GM19372 (cell line): ENCODE measurements around the gene UBAP2.
"Not testable (repeated sequence)": the region's sequence is repeated elsewhere in the genome, so short reads cannot be mapped to it uniquely, and the experiment has no call there.

Source experiments
- ATAC-seq: cut with Tn5 transposase; IDR thresholded peaks from one replicate; pipeline ENCODE4 v1.9.1; 2021; ENCODE audit warnings: mild to moderate bottlenecking, low read depth, moderate library complexity; ENCODE audit not compliant: unreplicated experiment

Gene UBAP2

DNA sequence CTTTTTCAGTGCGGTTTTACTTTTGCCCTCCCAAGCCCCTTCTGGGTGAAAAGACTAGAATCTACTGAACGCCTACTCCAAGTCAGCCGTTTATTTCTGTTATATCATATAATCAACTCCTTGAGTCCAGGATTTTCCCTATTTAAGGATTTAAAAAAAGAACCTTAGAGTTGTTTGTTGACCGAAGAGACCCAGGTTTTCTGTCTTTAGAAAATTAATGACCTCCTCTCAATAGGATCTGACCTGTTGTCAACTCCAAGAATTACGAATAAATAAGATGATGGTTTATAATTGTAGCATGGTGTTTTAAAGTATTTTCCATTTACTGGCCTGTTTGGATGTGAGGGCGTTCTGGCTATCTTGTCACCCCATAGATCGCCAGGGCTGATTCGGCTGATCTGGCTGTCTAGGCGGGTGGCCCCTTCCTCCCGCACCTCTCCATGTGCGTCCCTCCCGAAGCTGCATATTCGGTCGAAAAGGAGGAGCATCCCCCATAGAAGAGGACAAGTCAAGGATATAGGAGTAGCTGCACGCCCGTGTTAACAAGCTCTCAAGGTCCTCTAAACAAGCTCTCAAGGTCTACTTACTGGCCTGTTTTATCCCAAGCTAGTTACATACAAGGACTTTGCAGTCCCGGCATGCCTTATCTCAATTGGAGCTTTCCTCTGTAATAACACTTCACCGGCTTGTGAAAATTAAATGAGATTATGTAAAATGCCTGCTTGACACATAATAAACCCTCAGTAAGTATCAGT is 1.1 kb upstream of the UBAP2 start:
- ATAC-seq: no peak

DNA sequence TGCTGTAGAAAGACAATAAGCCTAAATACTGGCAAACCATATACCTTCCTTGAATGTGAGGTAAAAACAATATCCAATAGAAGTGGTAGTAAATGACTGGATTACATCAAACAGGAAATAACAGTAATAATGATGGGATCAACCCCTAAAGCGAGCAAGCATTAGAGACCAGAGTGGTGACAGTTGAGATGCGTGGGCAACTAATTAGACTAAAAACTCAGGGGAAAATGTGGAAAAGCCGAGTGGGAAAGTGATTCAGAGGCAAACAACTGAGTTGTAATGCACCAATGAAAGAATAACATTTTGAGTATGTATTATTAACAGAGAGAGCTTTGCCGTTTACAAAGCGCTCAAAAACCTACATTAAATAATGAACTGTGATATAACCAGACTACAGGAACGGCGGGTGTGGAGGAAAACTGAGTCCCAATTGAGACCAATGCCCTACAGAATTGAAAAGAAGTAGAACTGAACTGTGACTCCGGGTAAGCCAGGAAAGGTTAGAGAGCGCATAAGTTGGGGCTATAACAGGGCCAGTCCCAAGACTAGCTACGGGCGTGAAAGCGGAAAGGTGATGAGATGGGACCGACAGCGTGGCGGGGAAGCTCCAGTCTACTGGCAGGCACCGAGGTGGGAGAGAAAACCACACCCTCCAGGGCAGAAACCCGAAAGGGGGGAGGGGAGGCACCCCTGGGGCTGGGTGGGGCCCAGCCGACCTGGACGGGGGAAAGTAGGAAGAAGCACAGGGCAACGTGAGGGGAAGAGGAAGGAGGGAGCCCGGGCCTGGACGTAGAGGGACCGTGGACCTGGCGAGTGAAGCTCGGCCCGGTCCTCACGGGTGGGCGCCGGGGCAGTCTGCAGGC is 592 bp downstream of the UBAP2 start:
- ATAC-seq: peak; percentile 27

DNA sequence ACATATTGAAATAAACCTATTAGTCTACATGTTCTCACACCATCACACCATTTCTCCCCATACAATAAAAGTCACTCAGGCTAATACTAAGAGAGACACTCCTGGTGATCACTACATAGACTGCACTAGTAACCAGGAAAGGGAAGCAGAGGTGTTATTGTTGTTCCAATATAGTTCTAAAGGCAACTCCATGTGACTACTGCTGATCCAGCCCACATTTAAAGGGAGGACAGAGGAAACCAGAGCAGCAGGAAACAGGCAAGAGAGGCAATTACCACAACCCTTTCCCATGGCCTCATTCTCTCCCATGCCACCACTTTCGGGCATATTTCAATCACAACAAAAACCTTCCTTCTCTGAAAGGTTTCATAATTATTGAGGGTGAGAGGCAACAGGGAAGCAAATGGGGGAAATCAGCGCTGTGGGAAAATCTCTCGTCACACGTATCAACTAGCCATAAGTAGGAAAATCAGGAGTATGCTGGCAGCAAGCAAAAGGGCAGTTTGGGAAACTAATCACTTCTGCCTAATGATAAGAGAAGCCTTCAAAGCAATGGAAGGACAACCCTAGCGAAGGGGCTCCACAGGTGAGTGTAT is 1.8 kb downstream of the UBAP2 start:
- ATAC-seq: no peak

DNA sequence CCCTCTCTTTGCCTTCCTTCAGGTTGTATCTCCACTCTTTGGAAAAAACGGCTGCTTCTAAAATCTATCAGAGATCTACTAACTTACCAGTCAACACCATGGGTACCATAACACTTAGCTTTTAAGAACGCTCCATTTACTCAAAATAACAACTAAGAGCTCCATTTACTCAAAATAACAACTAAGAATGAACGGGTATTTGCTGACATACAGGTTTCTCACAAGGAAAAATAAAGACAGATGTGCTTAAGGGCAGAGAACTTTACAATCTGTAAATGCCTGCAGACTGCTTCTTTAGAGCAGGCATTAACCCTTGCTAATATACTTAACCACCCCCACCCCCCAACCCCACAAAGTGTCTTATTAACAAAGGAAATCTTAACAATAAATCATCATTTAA is 2.8 kb downstream of the UBAP2 start:
- no peak for ATAC-seq

DNA sequence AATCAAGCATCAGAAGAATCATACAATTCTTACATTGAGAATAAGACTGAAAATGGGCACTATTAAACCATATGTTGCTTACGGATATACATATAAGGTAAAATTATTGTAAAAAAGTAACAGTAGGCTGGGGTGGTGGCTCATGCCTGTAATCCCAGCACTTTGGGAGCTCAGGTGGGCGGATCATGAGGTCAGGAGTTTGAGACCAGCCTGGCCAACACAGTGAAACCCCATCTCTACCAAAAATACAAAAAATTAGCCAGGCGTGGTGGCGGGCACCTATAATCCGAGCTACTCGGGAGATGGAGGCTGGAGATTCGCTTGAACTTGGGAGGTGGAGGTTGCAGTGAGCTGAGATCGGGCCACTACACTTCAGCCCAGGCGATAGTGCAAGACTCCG is 6.6 kb downstream of the UBAP2 start:
- ATAC-seq: not testable (repeated sequence)

DNA sequence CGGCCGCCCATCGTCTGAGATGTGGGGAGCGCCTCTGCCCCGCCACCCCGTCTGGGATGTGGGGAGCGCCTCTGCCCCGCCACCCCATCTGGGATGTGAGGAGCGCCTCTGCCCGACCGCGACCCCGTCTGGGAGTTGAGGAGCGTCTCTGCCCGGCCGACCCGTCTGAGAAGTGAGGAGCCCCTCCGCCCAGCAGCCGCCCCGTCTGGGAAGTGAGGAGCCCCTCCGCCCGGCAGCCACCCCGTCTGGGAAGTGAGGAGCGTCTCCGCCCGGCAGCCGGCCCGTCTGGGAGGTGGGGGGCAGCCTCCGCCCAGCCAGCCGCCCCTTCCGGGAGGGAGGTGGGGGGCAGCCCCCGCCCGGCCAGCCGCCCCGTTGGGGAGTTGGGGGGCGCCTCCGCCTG is 9.8 kb downstream of the UBAP2 start:
- ATAC-seq: not testable (repeated sequence)

DNA sequence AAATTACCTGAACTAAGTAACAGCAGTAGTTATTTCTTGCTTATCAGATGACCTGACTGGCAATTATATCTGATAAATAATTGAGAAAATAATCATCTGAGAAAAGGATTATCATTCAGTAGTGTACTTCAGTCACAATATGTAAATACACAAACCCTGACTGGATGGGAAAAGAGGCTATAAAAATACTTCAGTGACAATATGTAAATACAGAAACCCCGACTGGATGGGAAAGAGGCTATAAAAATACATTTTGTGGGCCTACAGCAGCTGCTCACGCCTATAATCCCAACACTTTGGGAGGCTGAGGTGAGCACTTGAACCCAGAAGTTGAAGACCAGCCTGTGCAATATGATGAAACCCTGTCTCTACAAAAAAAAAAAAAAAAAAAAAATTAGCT is 11.1 kb downstream of the UBAP2 start:
- ATAC-seq: no peak

DNA sequence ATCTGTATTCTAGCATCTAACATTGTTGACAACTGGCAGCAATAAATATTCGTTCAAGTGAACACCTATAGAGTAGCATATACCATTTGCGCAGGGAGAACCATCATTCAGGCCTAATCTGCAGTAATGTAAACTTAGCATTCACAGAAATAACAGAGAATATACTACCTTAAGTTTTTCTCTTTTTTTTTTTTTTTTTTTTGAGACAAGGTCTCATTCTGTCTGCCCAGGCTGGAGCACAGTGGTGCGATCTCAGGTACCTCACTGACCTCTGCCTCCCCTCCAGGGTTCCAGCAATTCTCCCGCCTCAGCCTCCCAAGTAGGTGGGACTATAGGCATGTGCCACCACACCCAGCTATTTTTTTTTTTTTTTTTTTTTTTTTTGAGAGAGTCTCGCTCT is 12.1 kb downstream of the UBAP2 start:
- ATAC-seq: no peak

DNA sequence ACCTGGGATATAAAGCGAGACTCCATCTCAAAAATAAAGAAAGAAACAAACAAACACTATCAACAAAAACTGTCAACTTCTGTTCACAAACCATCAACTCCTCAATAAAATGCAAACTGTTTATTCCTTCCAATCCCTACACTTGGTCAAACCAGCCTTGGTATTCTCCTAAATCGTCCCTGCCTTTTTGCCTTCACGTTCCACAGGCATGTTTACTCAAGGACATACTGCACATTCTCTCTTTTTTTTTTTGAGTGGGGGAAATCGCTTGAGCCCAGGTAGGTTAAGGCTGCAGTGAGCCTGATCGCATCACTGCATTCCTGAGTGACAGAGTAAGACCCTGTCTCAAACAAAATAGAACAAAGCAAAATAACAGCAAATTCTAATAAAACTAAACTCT is 13.0 kb downstream of the UBAP2 start:
- no peak for ATAC-seq

DNA sequence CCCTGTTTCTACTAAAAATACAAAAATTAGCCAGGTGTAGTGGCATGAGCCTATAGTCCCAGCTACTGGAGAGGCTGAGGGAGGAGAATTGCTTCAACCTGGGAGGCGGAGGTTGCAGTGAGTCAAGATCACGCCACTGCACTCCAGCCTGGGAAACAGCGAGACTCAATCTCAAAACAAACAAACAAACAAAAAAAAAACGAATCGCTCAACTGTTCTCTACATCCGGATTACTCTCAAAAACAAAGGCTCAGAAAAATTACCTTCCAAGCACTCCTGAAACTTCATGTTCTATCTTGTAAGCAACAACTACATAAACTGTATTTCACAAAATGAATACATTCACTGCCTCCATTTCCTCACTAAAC is 14.0 kb downstream of the UBAP2 start:
- no peak for ATAC-seq

DNA sequence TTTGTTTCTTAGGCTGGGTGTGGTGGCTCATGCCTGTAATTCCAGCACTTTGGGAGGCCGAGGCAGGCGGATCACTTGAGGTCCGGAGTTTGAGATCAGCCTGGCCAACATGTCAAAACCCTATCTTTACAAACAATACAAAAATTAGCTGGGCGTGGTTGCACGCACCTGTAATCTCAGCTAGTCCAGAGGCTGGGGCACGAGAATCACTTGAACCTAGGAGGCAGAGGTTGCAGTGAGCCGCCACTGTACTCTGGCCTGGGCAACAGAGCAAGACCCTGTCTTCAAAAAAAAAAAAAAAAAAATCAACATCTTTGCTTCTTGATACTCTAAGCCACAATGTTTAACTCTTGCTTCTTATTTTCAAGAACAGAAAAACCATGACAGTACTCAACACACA is 16.1 kb downstream of the UBAP2 start:
- no peak for ATAC-seq

DNA sequence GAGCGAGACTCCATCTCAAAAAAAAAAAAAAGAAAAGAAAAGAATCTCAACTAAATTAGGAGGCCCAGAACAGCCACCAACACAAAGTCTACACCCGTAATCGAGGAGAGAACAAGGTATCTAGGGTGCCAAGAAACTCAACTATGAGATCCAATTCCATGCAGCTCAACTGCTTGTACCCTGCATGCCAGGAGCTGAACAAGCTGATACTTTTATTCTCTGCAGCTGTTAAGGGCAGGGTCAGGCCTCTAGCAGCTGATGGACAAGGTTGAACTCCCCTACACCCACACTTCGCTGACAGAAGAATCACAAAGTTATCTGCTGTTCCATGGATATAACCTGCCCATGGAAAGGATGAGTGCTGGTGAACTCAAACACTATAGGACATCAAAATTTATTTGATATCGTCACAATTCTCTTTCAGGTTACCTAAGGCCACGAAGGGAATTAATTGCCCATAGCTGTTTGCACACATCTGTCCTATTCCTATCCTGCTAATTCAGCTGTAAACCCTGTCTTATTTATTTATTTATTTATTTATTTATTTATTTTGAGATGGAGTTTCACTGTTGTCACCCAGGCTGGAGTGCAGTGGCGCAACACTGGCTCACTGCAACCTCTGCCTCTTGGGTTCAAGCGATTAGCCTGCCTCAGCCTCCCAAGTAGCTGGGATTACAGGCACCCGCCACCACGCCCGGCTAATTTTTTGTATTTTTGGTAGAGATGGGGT is 20.7 kb downstream of the UBAP2 start:
- no peak for ATAC-seq

DNA sequence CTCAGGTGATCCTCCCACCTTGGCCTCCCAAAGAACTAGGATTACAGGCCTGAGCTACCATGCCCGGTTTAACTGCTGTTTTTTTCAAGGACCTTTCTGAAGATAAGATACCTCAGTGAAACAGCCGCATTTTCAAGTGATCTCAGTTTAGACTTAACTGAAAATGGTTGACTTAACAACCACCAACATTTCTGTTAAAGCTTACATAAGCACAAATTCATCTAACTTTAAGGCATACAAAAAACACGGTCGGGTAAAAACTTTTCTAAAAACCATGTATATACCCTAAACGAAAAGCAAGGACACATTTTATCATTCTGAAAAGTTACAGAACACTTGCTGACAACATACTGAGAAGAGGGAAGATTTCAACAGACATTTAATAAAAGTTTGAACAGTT is 22.9 kb downstream of the UBAP2 start:
- no peak for ATAC-seq

DNA sequence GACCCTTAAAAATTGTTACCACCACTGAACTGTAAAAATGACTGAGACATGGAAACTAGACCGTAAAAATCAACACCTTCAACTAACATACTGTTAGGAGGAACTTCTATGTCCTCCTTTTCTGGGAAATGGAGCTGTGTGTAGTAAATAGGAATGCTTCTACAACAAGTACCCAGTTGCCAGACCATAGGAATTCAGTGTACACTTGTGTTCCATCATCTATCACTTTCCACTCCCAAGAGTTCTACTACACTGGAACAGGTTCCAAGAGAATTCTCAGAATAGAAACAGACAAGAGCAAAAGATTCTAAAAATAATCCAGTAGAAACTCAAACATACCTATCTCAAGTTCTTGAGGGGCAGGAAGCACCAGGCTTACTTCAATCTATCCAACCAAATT is 23.6 kb downstream of the UBAP2 start:
- ATAC-seq: no peak

DNA sequence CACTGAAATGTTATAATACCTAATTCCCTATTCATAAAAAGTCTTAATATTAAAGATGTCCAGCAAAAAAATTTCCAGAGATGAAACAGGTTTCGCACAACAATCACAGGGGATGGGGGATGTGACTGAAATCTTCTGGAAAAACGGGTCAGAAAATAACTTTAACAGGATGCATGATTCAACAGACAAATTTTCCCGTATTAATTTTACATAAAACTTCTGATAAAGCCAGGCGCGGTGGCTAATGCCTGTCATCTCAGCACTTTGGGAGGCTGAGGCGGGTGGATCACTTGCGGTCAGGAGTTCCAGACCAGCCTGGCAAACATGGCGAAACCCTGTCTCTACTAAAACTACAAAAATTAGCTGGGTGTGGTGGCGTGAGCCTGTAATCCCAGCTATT is 24.2 kb downstream of the UBAP2 start:
- ATAC-seq: not testable (repeated sequence)

DNA sequence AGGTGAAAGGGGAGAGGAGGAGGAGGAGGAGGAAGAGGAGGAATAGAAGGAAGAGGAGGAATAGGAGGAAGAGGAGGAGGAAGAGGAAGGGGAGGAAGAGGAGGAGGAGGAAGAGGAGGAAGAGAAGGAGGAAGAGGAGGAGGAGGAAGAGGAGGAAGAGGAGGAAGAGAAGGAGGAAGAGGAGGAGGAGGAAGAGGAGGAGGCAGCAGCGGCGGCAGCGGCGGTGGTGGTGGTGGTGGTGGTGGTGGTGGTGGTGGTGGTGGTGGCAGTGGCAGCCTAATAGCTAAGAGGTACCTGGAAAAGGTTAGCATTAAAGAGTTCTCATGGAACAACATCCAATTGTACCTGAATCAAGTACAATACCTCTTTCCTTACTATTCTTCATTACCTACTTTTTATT is 32.5 kb downstream of the UBAP2 start:
- no peak for ATAC-seq

DNA sequence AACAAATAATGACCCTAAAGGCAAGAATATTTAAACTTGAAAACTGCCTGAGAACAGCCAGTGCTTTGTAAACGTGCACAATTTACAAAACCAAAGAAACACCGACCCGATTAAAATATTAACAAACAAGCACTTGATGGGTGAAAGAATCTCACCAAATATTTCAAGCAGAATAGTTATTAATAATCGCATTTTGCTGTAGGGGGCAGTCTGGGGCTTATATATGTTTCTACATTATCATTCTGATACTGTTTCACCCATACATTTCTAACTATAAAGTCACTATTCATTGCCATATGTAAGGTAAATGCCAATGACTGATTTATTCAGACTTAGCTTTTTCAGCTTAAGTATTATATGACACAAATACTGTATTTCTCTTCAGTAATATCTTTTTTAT is 37.7 kb downstream of the UBAP2 start:
- no peak for ATAC-seq

DNA sequence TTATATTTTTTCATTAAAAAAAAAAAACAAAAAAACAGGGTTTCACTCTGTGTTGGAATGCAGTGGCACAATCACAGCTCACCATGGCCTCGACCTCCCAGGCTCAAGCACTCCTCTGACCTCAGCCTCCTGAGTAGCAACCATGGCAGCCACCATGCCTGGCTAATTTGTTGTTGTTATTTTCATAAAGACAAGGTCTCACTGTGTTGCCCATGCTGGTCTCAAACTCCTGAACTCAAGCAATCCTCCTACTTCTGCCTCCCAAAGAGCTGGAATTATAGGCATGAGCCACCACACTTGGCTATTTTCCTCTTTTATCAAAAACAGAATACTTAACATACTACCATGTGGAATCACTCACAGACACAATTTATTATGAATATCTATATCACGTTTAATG is 46.7 kb downstream of the UBAP2 start:
- ATAC-seq: no peak

DNA sequence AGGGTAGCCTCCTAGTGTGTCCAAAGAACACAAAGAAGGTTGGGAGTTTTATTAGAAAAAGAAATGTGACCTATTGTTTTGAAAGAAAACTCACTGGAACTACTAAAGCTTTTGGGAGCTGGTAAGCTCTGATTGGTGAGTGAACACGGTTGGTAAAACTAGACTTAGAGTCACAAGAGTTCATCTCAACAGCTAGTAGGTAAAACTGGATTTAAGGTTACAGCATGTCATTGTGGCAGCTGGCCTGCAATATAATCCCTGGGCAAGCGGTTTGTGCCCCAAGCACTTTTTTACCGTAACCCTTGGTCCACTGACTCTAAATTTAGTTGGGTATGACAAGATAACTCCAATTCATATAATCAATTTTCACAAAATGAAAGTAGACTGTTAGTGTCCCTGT is 47.4 kb downstream of the UBAP2 start:
- ATAC-seq: no peak

DNA sequence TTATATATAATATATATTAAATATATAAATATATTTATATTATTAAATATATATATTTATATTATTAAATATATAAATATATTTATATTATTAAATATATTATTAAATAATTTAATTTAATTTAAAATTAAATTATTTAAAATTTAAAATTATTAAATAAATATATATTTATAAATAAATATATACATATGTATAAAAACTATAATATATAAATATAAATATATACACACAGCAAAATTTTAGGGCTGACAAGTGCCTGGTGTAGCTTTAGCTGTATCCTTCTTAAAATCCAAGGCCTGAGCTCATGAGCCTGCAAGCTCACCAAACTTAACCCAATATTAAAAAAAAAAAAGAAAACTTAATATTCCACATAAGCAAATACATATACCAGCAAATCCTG is 53.2 kb downstream of the UBAP2 start:
- no peak for ATAC-seq

DNA sequence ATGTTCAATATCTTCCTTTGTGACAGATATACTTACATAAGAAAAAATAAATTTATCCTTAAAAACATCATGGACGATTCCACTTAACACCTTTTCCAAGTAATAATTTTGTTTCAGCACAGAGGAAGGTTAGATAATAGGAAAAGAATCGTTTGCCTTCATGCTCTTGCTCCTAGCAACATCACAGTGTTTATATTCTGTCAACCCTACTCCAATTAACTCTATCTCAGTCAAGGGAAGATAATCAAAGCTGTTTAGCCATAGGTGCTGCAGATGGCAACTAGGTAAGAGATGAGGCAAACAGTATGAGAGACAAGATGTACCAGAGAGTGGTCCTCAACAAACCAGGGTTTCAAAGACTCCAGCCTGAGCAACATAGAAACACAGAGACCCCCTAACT is 55.6 kb downstream of the UBAP2 start:
- no peak for ATAC-seq
